ENCODE measurements around the gene CDH23. TPM values are rescaled to one million over a fixed set of nuclear protein-coding genes. Genes with fewer than 3 reads are reported as not detected.

Gene CDH23
- total RNA-seq, 1 experiment from 2014 or later: 0.02 TPM

- DNase-seq: no peak
- Histone ChIP-seq H3K4me1 (peaks cover 9% of the 10 kb centered on the region), H3K36me3 (no peaks in the 10 kb centered on the region), H3K4me3 (no peak overlapping the region), H3K27ac (no peak overlapping the region), H3K27me3 (no peaks in the 10 kb centered on the region), H3K9me3 (replicated peaks) (no peaks in the 10 kb centered on the region)
These were observed 312.5 kb downstream of the CDH23 start for GRCh38 chr10:71708897-71709882.

GRCh38 chr10:71710519-71710918 is 313.8 kb downstream of the CDH23 start:
- no peaks in the 10 kb centered on the region for H3K9me3 ChIP-seq (replicated peaks)
- H3K36me3 ChIP-seq: no peaks in the 10 kb centered on the region
- no peak for DNase-seq
- H3K27ac ChIP-seq: no peak overlapping the region
- no peaks in the 10 kb centered on the region for H3K27me3 ChIP-seq
- peaks cover 9% of the 10 kb centered on the region for H3K4me1 ChIP-seq
- H3K4me3 ChIP-seq: no peak overlapping the region

- Histone ChIP-seq H3K27me3 (no peaks in the 10 kb centered on the region), H3K9me3 (replicated peaks) (no peaks in the 10 kb centered on the region), H3K4me3 (no peak overlapping the region), H3K27ac (no peak overlapping the region), H3K36me3 (no peaks in the 10 kb centered on the region), H3K4me1 (peaks cover 9% of the 10 kb centered on the region)
- peak in 1 of 2 experiments; percentile 30 for DNase-seq
These were observed 314.4 kb downstream of the CDH23 start for GRCh38 chr10:71711052-71711623.

GRCh38 chr10:71712170-71712569 is 315.4 kb downstream of the CDH23 start:
- H3K9me3 ChIP-seq (replicated peaks): no peaks in the 10 kb centered on the region
- no peak for DNase-seq
- no peaks in the 10 kb centered on the region for H3K27me3 ChIP-seq
- H3K4me1 ChIP-seq: peaks cover 9% of the 10 kb centered on the region
- H3K27ac ChIP-seq: no peak overlapping the region
- no peaks in the 10 kb centered on the region for H3K36me3 ChIP-seq
- no peak overlapping the region for H3K4me3 ChIP-seq

GRCh38 chr10:71712572-71713134 is 315.9 kb downstream of the CDH23 start:
- H3K27ac ChIP-seq: no peak overlapping the region

GRCh38 chr10:71713135-71714030 is 316.7 kb downstream of the CDH23 start:
- peaks cover 9% of the 10 kb centered on the region for H3K4me1 ChIP-seq
- no peaks in the 10 kb centered on the region for H3K27me3 ChIP-seq
- H3K9me3 ChIP-seq (replicated peaks): no peaks in the 10 kb centered on the region
- no peak overlapping the region for H3K27ac ChIP-seq
- H3K4me3 ChIP-seq: no peak overlapping the region
- DNase-seq: peak in 1 of 2 experiments; percentile 23
- no peaks in the 10 kb centered on the region for H3K36me3 ChIP-seq

More at GRCh38 chr10:71712572-71713134, 315.9 kb downstream of the CDH23 start:
- Histone ChIP-seq H3K9me3 (replicated peaks) (no peaks in the 10 kb centered on the region), H3K4me3 (no peak overlapping the region), H3K4me1 (peaks cover 9% of the 10 kb centered on the region), H3K36me3 (no peaks in the 10 kb centered on the region), H3K27me3 (no peaks in the 10 kb centered on the region)
- no peak for DNase-seq

- Histone ChIP-seq H3K9me3 (replicated peaks) (no peaks in the 10 kb centered on the region), H3K4me3 (no peak overlapping the region), H3K27me3 (no peaks in the 10 kb centered on the region), H3K36me3 (no peaks in the 10 kb centered on the region), H3K27ac (no peak overlapping the region), H3K4me1 (peaks cover 9% of the 10 kb centered on the region)
- DNase-seq: no peak
These were observed 317.3 kb downstream of the CDH23 start for GRCh38 chr10:71714031-71714410.

- H3K9me3 ChIP-seq (replicated peaks): no peaks in the 10 kb centered on the region
- no peaks in the 10 kb centered on the region for H3K36me3 ChIP-seq
- H3K4me3 ChIP-seq: no peak overlapping the region
- no peak overlapping the region for H3K27ac ChIP-seq
- H3K27me3 ChIP-seq: no peaks in the 10 kb centered on the region
- DNase-seq: no peak
- H3K4me1 ChIP-seq: peaks cover 9% of the 10 kb centered on the region
These were observed 317.9 kb downstream of the CDH23 start for GRCh38 chr10:71714592-71714991.

GRCh38 chr10:71715026-71715425 is 318.3 kb downstream of the CDH23 start:
- H3K27ac ChIP-seq: no peak overlapping the region
- H3K9me3 ChIP-seq (replicated peaks): no peaks in the 10 kb centered on the region
- H3K27me3 ChIP-seq: no peaks in the 10 kb centered on the region
- peaks cover 9% of the 10 kb centered on the region for H3K4me1 ChIP-seq
- no peak for DNase-seq
- H3K4me3 ChIP-seq: no peak overlapping the region
- no peaks in the 10 kb centered on the region for H3K36me3 ChIP-seq

- H3K4me3 ChIP-seq: no peak overlapping the region
- no peak overlapping the region for H3K27ac ChIP-seq
- DNase-seq: no peak
- no peaks in the 10 kb centered on the region for H3K27me3 ChIP-seq
- H3K9me3 ChIP-seq (replicated peaks): no peaks in the 10 kb centered on the region
- H3K36me3 ChIP-seq: no peaks in the 10 kb centered on the region
- peaks cover 9% of the 10 kb centered on the region for H3K4me1 ChIP-seq
These were observed 319.1 kb downstream of the CDH23 start for GRCh38 chr10:71715860-71716259.

- DNase-seq: no peak
- Histone ChIP-seq H3K36me3 (no peaks in the 10 kb centered on the region), H3K4me1 (peaks cover 9% of the 10 kb centered on the region), H3K27ac (no peak overlapping the region), H3K4me3 (no peak overlapping the region), H3K27me3 (no peaks in the 10 kb centered on the region), H3K9me3 (replicated peaks) (no peaks in the 10 kb centered on the region)
These were observed 319.7 kb downstream of the CDH23 start for GRCh38 chr10:71716426-71716825.

GRCh38 chr10:71717056-71717455 is 320.3 kb downstream of the CDH23 start:
- no peak for DNase-seq
- H3K4me3 ChIP-seq: no peak overlapping the region
- no peaks in the 10 kb centered on the region for H3K36me3 ChIP-seq
- H3K4me1 ChIP-seq: peaks cover 9% of the 10 kb centered on the region
- H3K9me3 ChIP-seq (replicated peaks): no peaks in the 10 kb centered on the region
- H3K27ac ChIP-seq: no peak overlapping the region
- H3K27me3 ChIP-seq: no peaks in the 10 kb centered on the region

GRCh38 chr10:71717551-71717951 is 320.8 kb downstream of the CDH23 start:
- H3K4me3 ChIP-seq: no peak overlapping the region
- H3K4me1 ChIP-seq: peaks cover 9% of the 10 kb centered on the region
- DNase-seq: no peak
- H3K9me3 ChIP-seq (replicated peaks): no peaks in the 10 kb centered on the region
- no peak overlapping the region for H3K27ac ChIP-seq
- H3K36me3 ChIP-seq: no peaks in the 10 kb centered on the region
- no peaks in the 10 kb centered on the region for H3K27me3 ChIP-seq

GRCh38 chr10:71718165-71718698 is 321.5 kb downstream of the CDH23 start:
- H3K36me3 ChIP-seq: no peaks in the 10 kb centered on the region
- H3K27me3 ChIP-seq: no peaks in the 10 kb centered on the region
- H3K9me3 ChIP-seq (replicated peaks): no peaks in the 10 kb centered on the region
- H3K4me3 ChIP-seq: no peak overlapping the region
- DNase-seq: no peak
- H3K4me1 ChIP-seq: peaks cover 8% of the 10 kb centered on the region
- no peak overlapping the region for H3K27ac ChIP-seq
